Activated CD8-positive, alpha-beta T cell treated with anti-CD3 and anti-CD28 coated beads for 36 hours (primary cell): ENCODE measurements around the gene FSIP1. TPM values are rescaled to one million over a fixed set of nuclear protein-coding genes. Genes with fewer than 3 reads are reported as not detected.

Source experiments
- ATAC-seq: fragments of 200-7000 bp; cut with Tn5 transposase; one replicate; pipeline ENCODE4 v1.10.0; 2021; ENCODE audit warnings: mild to moderate bottlenecking, moderate library complexity
- CTCF ChIA-PET: fragments of 350-600 bp; sonication (Branson Sonifier 250); formaldehyde crosslinking; loops from one replicate; lab custom pipeline; 2021; ENCODE audit warnings: antibody characterized with exemption; lab: Charles Lee
- POLR2A ChIA-PET: fragments of 350-600 bp; sonication (Branson Sonifier 250); formaldehyde crosslinking; loops from one replicate; lab custom pipeline; 2021; ENCODE audit warnings: antibody characterized with exemption; lab: Charles Lee
- DNase-seq: peaks from one replicate; pipeline ENCODE4 v3.0.0-alpha.2; 2020
- H3K27ac Mint-ChIP-seq: one replicate; pipeline ENCODE4 v1.8.0; 2021; ENCODE audit warnings: mild to moderate bottlenecking, mixed read lengths
- H3K27me3 Mint-ChIP-seq: one replicate; pipeline ENCODE4 v1.8.0; 2021; ENCODE audit warnings: mixed read lengths
- H3K36me3 Mint-ChIP-seq: one replicate; pipeline ENCODE4 v1.8.0; 2021; ENCODE audit warnings: low read depth, mixed read lengths
- H3K4me1 Mint-ChIP-seq: one replicate; pipeline ENCODE4 v1.8.0; 2021; ENCODE audit warnings: low read depth, mixed read lengths
- H3K4me3 Mint-ChIP-seq: one replicate; pipeline ENCODE4 v1.8.0; 2021; ENCODE audit warnings: mild to moderate bottlenecking, moderate library complexity, mixed read lengths
- H3K9me3 Mint-ChIP-seq: one replicate; pipeline ENCODE4 v1.8.0; 2021; ENCODE audit warnings: mixed read lengths
- intact Hi-C: fragments of 100-400 bp; cut with micrococcal nuclease; formaldehyde crosslinking; loops from one replicate; pipeline ENCODE4 v1.10.0; 2022
- total RNA-seq, 2 experiments: library from RNA; stranded (reverse); gene quantifications; one replicate each; pipeline ENCODE4 v1.2.3, GENCODE V29; 2021
- TF ChIP-seq, protein P1 (sequence below): fragments of 200-600 bp; IDR thresholded peaks from one replicate; pipeline ENCODE4 v1.8.0; 2022; ENCODE audit warnings: antibody characterized with exemption, mild to moderate bottlenecking

FSIP1 gene
- total RNA-seq, 2 experiments from 2014 or later, result 0.36 to 0.43 TPM

DNA sequence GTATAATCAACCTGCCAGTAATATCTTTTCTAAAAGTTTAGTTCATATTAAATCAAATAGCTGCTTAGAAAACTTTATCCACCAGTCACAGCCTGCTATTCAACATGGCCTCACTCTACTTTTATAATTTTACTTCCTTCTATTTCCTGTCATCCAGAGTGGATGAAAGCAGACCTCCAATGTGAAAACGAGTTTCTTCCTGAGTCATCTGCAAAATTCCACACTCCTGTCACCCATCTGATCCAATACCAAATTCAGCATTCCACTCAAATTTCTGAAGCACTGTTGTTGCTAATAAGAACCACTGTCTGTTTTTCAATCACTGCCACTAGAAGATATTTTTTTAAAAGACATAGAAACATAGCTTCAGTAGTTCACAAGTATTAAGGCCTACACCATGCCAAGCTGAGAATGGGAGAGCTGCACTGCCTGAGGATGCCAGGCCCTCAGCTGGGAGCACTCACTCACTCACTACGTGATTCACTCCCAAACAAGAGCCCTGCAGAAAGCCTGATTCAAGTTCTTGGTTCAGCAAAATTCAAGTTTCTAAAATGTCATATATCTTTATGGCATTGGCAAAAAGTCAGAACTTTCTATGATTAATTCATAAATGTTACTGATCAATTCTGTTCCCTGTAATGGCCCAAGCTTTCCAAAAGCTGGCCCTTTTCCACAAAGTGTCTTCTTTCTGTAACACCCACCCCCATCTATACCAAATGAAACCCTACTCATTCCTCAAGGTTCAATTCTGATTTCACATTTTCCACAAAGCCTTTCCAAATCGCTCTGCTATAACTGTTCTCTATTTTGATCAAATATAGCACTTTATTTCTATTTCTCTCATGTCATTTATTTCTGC, 82.9 kb downstream of the FSIP1 start:
- POLR2A ChIA-PET, result interaction anchor here (0.6 kb wide), 1 partner anchor 269 kb away, joined by 3 read pairs; no protein-coding TSS in a partner anchor
- H3K27ac Mint-ChIP-seq, result no peak overlapping the region
- no peaks in the 10 kb centered on the region for H3K4me1 Mint-ChIP-seq
- H3K4me3 Mint-ChIP-seq, result no peak overlapping the region
- H3K9me3 Mint-ChIP-seq, result no peaks in the 10 kb centered on the region
- TF ChIP-seq, protein P1, sequence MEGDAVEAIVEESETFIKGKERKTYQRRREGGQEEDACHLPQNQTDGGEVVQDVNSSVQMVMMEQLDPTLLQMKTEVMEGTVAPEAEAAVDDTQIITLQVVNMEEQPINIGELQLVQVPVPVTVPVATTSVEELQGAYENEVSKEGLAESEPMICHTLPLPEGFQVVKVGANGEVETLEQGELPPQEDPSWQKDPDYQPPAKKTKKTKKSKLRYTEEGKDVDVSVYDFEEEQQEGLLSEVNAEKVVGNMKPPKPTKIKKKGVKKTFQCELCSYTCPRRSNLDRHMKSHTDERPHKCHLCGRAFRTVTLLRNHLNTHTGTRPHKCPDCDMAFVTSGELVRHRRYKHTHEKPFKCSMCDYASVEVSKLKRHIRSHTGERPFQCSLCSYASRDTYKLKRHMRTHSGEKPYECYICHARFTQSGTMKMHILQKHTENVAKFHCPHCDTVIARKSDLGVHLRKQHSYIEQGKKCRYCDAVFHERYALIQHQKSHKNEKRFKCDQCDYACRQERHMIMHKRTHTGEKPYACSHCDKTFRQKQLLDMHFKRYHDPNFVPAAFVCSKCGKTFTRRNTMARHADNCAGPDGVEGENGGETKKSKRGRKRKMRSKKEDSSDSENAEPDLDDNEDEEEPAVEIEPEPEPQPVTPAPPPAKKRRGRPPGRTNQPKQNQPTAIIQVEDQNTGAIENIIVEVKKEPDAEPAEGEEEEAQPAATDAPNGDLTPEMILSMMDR, result no peak
- ATAC-seq (no peak), DNase-seq (no peak)
- H3K27me3 Mint-ChIP-seq, result no peaks in the 10 kb centered on the region
- intact Hi-C loops, result no loop called here
- no peaks in the 10 kb centered on the region for H3K36me3 Mint-ChIP-seq
- CTCF ChIA-PET, result interaction anchor here (0.8 to 2.5 kb wide), 6 partner anchors 14 to 119 kb away, joined by 3 to 7 read pairs (median 4); partner anchors contain the start of gene THBS1

DNA sequence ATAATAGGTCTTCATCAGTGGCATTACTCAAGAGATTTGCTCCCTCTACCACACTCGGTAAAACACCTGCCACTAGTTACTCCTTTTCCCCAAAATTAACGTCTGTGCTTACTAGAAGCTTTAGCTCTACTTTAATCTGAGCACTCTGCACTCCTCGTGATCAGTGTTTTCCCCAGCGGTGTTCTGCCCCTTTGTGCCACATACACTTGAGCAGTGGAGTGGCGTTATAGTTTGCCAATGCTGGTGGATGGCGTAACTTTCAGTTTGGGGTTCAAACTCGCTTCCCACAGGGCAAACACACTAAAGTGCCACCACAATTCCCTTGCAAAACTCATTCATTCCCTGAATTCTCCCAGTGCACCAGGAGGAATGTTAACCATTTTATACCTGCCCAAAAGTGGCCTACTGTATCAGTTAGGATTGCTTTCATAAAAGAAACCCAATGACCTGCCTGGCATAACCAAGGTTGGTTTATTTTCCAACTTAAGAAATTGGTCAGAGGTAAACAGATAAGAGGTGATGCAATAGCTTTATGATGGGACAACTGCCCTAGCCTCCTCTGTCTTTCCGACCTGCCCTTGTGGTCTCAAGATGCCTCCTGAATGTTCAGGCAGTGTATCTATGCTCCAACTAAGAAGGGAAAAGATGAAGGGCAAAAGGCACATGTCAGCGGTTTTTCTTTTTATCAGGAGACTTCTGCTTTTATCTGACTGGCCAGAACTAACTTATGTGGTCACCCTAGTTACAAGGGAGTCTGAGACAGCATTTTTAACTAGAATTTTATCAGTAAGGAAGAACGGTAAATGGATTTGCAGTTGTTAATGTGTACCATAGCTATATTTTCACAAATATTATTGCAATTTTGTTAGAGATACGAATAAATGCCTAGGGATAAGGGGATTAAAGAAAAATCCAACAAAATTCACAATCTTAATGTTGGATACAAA, 83.9 kb downstream of the FSIP1 start:
- H3K4me3 Mint-ChIP-seq, result no peak overlapping the region
- ChIA-PET POLR2A (no interaction called here), CTCF (interaction anchor here (0.8 to 1.8 kb wide), 3 partner anchors 13 to 58 kb away, joined by 3 to 5 read pairs (median 4); no protein-coding TSS in a partner anchor)
- intact Hi-C loops, result no loop called here
- TF ChIP-seq, protein P1, result no peak
- no peak overlapping the region for H3K27ac Mint-ChIP-seq
- H3K9me3 Mint-ChIP-seq, result no peaks in the 10 kb centered on the region
- no peak for ATAC-seq
- H3K4me1 Mint-ChIP-seq, result no peaks in the 10 kb centered on the region
- H3K36me3 Mint-ChIP-seq, result no peaks in the 10 kb centered on the region
- no peaks in the 10 kb centered on the region for H3K27me3 Mint-ChIP-seq
- DNase-seq, result no peak

GRCh38 chr15:39697509-39697908, 85.1 kb downstream of the FSIP1 start:
- Mint-ChIP-seq H3K27me3 (no peaks in the 10 kb centered on the region), H3K27ac (no peak overlapping the region), H3K4me3 (no peak overlapping the region), H3K4me1 (no peaks in the 10 kb centered on the region), H3K36me3 (no peaks in the 10 kb centered on the region), H3K9me3 (no peaks in the 10 kb centered on the region)
- intact Hi-C loops, result no loop called here
- POLR2A ChIA-PET, result no interaction called here
- DNase-seq, result no peak
- no peak for ATAC-seq
- TF ChIP-seq, protein P1, result no peak
- CTCF ChIA-PET, result no interaction called here

- H3K4me3 Mint-ChIP-seq, result no peak overlapping the region
- H3K4me1 Mint-ChIP-seq, result no peaks in the 10 kb centered on the region
- H3K9me3 Mint-ChIP-seq, result no peaks in the 10 kb centered on the region
- TF ChIP-seq, protein P1, result no peak
- H3K27me3 Mint-ChIP-seq, result no peaks in the 10 kb centered on the region
- POLR2A ChIA-PET, result no interaction called here
- H3K27ac Mint-ChIP-seq, result no peak overlapping the region
- DNase-seq (no peak), ATAC-seq (no peak)
- intact Hi-C loops, result no loop called here
- CTCF ChIA-PET, result interaction anchor here (1.1 to 1.5 kb wide), 3 partner anchors 18 to 62 kb away, joined by 4 read pairs; no protein-coding TSS in a partner anchor
- H3K36me3 Mint-ChIP-seq, result no peaks in the 10 kb centered on the region
These were observed 86.8 kb downstream of the FSIP1 start for GRCh38 chr15:39695793-39696192.
